ENCODE results near the gene TRIM41.

GRCh38 chr5:181222630-181223057 lies 437 bp upstream of the TRIM41 start:
- TF ChIP-seq CTCF (IDR thresholded peaks at IDR 0.05; ENCODE audit: insufficient read depth, low read length, poor library complexity, severe bottlenecking) (no peak), EZH2phosphoT487 (conservative IDR thresholded peaks at IDR 0.05; ENCODE audit: low read length) (no peak)

Data from SU-DHL-6 (cell line).